ENCODE data around the gene KCNK17. TPM values are rescaled to one million over a fixed set of nuclear protein-coding genes. Genes with fewer than 3 reads are reported as not detected.

The KCNK17 gene
- total RNA-seq, 1 donor from 2014 or later, result 0.41 TPM

- DNase-seq (ENCODE audit: low spot score in 2 of 2) (no peak), FAIRE-seq (no peak)
These were observed 39.3 kb downstream of the KCNK17 start for GRCh38 chr6:39274903-39275302.

- no peak for DNase-seq (ENCODE audit: low spot score in 2 of 2)
These were observed 39.7 kb downstream of the KCNK17 start for GRCh38 chr6:39274471-39274870.

GRCh38 chr6:39273406-39273821, 40.8 kb downstream of the KCNK17 start:
- no peak for FAIRE-seq
- no peak for DNase-seq (ENCODE audit: low spot score in 2 of 2)

More at GRCh38 chr6:39274471-39274870, 39.7 kb downstream of the KCNK17 start:
- FAIRE-seq, result no peak

GRCh38 chr6:39269961-39270360, 44.3 kb downstream of the KCNK17 start:
- FAIRE-seq (no peak), DNase-seq (ENCODE audit: low spot score in 2 of 2) (no peak)

GRCh38 chr6:39268721-39269120, 45.5 kb downstream of the KCNK17 start:
- no peak for DNase-seq (ENCODE audit: low spot score in 2 of 2)
- no peak for FAIRE-seq

GRCh38 chr6:39268171-39268570, 46.0 kb downstream of the KCNK17 start:
- DNase-seq (ENCODE audit: low spot score in 2 of 2), result no peak
- FAIRE-seq, result no peak

- no peak for DNase-seq (ENCODE audit: low spot score in 2 of 2)
- FAIRE-seq, result no peak
These were observed 47.4 kb downstream of the KCNK17 start for GRCh38 chr6:39266782-39267355.

GRCh38 chr6:39266375-39266774, 47.8 kb downstream of the KCNK17 start:
- DNase-seq (ENCODE audit: low spot score in 2 of 2) (no peak), FAIRE-seq (no peak)

GRCh38 chr6:39263303-39264037, 50.7 kb downstream of the KCNK17 start:
- no peak for DNase-seq (ENCODE audit: low spot score in 2 of 2)

GRCh38 chr6:39261751-39262150, 52.5 kb downstream of the KCNK17 start:
- no peak for FAIRE-seq
- no peak for DNase-seq (ENCODE audit: low spot score in 2 of 2)

More at GRCh38 chr6:39263303-39264037, 50.7 kb downstream of the KCNK17 start:
- FAIRE-seq, result no peak

GRCh38 chr6:39260953-39261352, 53.3 kb downstream of the KCNK17 start:
- no peak for DNase-seq (ENCODE audit: low spot score in 2 of 2)
- no peak for FAIRE-seq

GRCh38 chr6:39260456-39260855, 53.8 kb downstream of the KCNK17 start:
- FAIRE-seq, result no peak
- no peak for DNase-seq (ENCODE audit: low spot score in 2 of 2)

- DNase-seq (ENCODE audit: low spot score in 2 of 2) (no peak), FAIRE-seq (no peak)
These were observed 57.8 kb downstream of the KCNK17 start for GRCh38 chr6:39256294-39256940.

GRCh38 chr6:39254999-39255535, 59.2 kb downstream of the KCNK17 start:
- FAIRE-seq, result no peak
- no peak for DNase-seq (ENCODE audit: low spot score in 2 of 2)

- DNase-seq (ENCODE audit: low spot score in 2 of 2) (no peak), FAIRE-seq (no peak)
These were observed 62.8 kb downstream of the KCNK17 start for GRCh38 chr6:39251406-39251805.

- DNase-seq (ENCODE audit: low spot score in 2 of 2) (no peak), FAIRE-seq (no peak)
These were observed 63.7 kb downstream of the KCNK17 start for GRCh38 chr6:39250507-39250906.

GRCh38 chr6:39249278-39249677, 64.9 kb downstream of the KCNK17 start:
- FAIRE-seq, result no peak
- DNase-seq (ENCODE audit: low spot score in 2 of 2), result no peak

All from frontal cortex (tissue), 4 donors.